Spleen (tissue), 7 donors: Measurements from ENCODE around the gene URB1.

Experiments
- POLR2A ChIP-seq, 3 donors: fragments of 450-650 bp; IDR thresholded peaks; one replicate each; pipeline ENCODE4 v1.5.1; 2017; ENCODE audit warnings: antibody characterized with exemption in 3 of 3, mild to moderate bottlenecking in 1 of 3
- POLR2AphosphoS5 ChIP-seq, 3 donors: sonication (generic); formaldehyde crosslinking; IDR thresholded peaks; one replicate each; pipeline ENCODE4 v1.5.1; 2017; ENCODE audit warnings: antibody characterized with exemption in 3 of 3
- TF ChIP-seq, protein P1 (sequence below), 11 experiments: fragments of 200-600 bp in 7 of 11; fragments of 450-650 bp in 4 of 11; sonication (generic) in 4 of 11; IDR thresholded peaks in 8 of 11; conservative IDR thresholded peaks in 3 of 11; 1 replicate in 7 of 11; 2 replicates in 4 of 11; pipeline versions ENCODE4 v1.4.0 to v1.8.0; 2016 to 2021; ENCODE audit warnings: antibody characterized with exemption in 11 of 11, inconsistent platforms in 4 of 11, mild to moderate bottlenecking in 1 of 11
- donor health status: DM: no; HTN: no; CAD: no; lungs with moderate emphysema.
- donor health status: DM: no; HTN: no; CAD: no.
- donor health status: DM: no; HTN: no; CAD: no.

- TF ChIP-seq, protein P1, sequence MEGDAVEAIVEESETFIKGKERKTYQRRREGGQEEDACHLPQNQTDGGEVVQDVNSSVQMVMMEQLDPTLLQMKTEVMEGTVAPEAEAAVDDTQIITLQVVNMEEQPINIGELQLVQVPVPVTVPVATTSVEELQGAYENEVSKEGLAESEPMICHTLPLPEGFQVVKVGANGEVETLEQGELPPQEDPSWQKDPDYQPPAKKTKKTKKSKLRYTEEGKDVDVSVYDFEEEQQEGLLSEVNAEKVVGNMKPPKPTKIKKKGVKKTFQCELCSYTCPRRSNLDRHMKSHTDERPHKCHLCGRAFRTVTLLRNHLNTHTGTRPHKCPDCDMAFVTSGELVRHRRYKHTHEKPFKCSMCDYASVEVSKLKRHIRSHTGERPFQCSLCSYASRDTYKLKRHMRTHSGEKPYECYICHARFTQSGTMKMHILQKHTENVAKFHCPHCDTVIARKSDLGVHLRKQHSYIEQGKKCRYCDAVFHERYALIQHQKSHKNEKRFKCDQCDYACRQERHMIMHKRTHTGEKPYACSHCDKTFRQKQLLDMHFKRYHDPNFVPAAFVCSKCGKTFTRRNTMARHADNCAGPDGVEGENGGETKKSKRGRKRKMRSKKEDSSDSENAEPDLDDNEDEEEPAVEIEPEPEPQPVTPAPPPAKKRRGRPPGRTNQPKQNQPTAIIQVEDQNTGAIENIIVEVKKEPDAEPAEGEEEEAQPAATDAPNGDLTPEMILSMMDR (IDR thresholded peaks at IDR 0.05 in 8 of 11, conservative IDR thresholded peaks at IDR 0.05 in 3 of 11) = no peak
- TF ChIP-seq POLR2A (IDR thresholded peaks at IDR 0.05) (no peak), POLR2AphosphoS5 (IDR thresholded peaks at IDR 0.05) (no peak)
These were observed 11.9 kb downstream of the URB1 start for GRCh38 chr21:32380940-32381339.
